Smooth muscle cell (in vitro differentiated cells): ENCODE results near the gene CTNND2. TPM values are rescaled to one million over a fixed set of nuclear protein-coding genes. Genes with fewer than 3 reads are reported as not detected.

Experiments used
- DNase-seq: peaks from one replicate; lab custom pipeline; 2025; ENCODE audit not compliant: unreplicated experiment; lab: John Stamatoyannopoulos, UW
- H2AFZ ChIP-seq: fragments of 200-600 bp; sonication (generic); 2 replicates; pipeline ENCODE4 v1.6.0; 2016; ENCODE audit warnings: antibody characterized with exemption, low read depth, mild to moderate bottlenecking
- H3F3A ChIP-seq: fragments of 200-600 bp; sonication (generic); 2 replicates; pipeline ENCODE4 v1.6.0; 2017; ENCODE audit warnings: antibody characterized with exemption, low read depth
- H3K27ac ChIP-seq: fragments of 200-600 bp; sonication (generic); 2 replicates; pipeline ENCODE4 v1.5.1; 2016; ENCODE audit warnings: low read depth, mild to moderate bottlenecking
- H3K27me3 ChIP-seq: fragments of 200-600 bp; sonication (generic); 2 replicates; pipeline ENCODE4 v1.6.1; 2016; ENCODE audit warnings: low read depth, mild to moderate bottlenecking
- H3K36me3 ChIP-seq: fragments of 200-600 bp; sonication (generic); 2 replicates; pipeline ENCODE4 v1.5.1; 2016; ENCODE audit warnings: low read depth
- H3K4me1 ChIP-seq: fragments of 200-600 bp; sonication (generic); 2 replicates; pipeline ENCODE4 v1.5.1; 2016; ENCODE audit warnings: low read depth
- H3K4me2 ChIP-seq: fragments of 200-600 bp; sonication (generic); 2 replicates; pipeline ENCODE4 v1.6.0; 2016; ENCODE audit warnings: mild to moderate bottlenecking
- H3K4me3 ChIP-seq: fragments of 200-600 bp; sonication (generic); 2 replicates; pipeline ENCODE4 v1.5.1; 2016; ENCODE audit warnings: mild to moderate bottlenecking
- H3K79me2 ChIP-seq: fragments of 200-600 bp; sonication (generic); 2 replicates; pipeline ENCODE4 v1.6.0; 2016; ENCODE audit warnings: low read depth, mild to moderate bottlenecking
- H3K9ac ChIP-seq: fragments of 200-600 bp; sonication (generic); 2 replicates; pipeline ENCODE4 v1.6.0; 2016; ENCODE audit warnings: low read depth
- H3K9me3 ChIP-seq: fragments of 200-600 bp; sonication (generic); replicated peaks from 2 replicates; pipeline ENCODE4 v1.5.1; 2016; ENCODE audit warnings: low read depth
- H4K20me1 ChIP-seq: fragments of 200-600 bp; sonication (generic); 2 replicates; pipeline ENCODE4 v1.6.0; 2016; ENCODE audit warnings: low read depth
- CTCF ChIP-seq: fragments of 200-600 bp; sonication (generic); IDR thresholded peaks from 2 replicates; pipeline ENCODE4 v1.5.1; 2017; ENCODE audit warnings: borderline replicate concordance, mild to moderate bottlenecking, antibody characterized with exemption; ENCODE audit not compliant: insufficient read depth, poor library complexity, severe bottlenecking
- WGBS: methylation state at CpG from one replicate; pipeline ENCODE4 v1.1.7; 2016; ENCODE audit warnings: low lambda C conversion rate; 5-methylcytosine and 5-hydroxymethylcytosine counted together
- polyA plus RNA-seq: library from polyadenylated mRNA; unstranded; fragments of >200 nt; fragmentation: Nextera tagmentation; extraction: Ambion mirVana; gene quantifications from 2 replicates; pipeline ENCODE4 v1.2.1, GENCODE V29; 2016
- total RNA-seq: library from RNA; depleted of rRNA; stranded (reverse); fragments of >200 nt; gene quantifications from 2 replicates; pipeline ENCODE4 v1.2.3, GENCODE V29; 2014

CTNND2 gene
- total and polyA plus RNA-seq, 2 experiments from 2014 or later = 2.7 to 5.8 TPM

GRCh38 chr5:10981932-10982331 is 922.3 kb downstream of the CTNND2 start:
- Histone ChIP-seq H3K9me3 (no peaks in the 10 kb centered on the region), H4K20me1 (no peaks in the 10 kb centered on the region), H3K27ac (no peak overlapping the region), H2AFZ (no peak overlapping the region), H3K79me2 (no peaks in the 10 kb centered on the region), H3K4me1 (no peaks in the 10 kb centered on the region), H3K36me3 (no peaks in the 10 kb centered on the region), H3K4me2 (no peak overlapping the region), H3K27me3 (no peaks in the 10 kb centered on the region), H3F3A (no peaks in the 10 kb centered on the region), H3K9ac (no peak overlapping the region), H3K4me3 (no peak overlapping the region)
- 96% methylated on average over 3 of the region's 3 CpGs for WGBS
- TF ChIP-seq CTCF = no peak
- no peak for DNase-seq

- H3K9me3 ChIP-seq = no peaks in the 10 kb centered on the region
- no peak overlapping the region for H3K27ac ChIP-seq
- no peak overlapping the region for H3K4me2 ChIP-seq
- TF ChIP-seq CTCF = no peak
- H3K4me3 ChIP-seq = no peak overlapping the region
- 95% methylated on average over 5 of the region's 5 CpGs for WGBS
- no peaks in the 10 kb centered on the region for H3K79me2 ChIP-seq
- H3K36me3 ChIP-seq = no peaks in the 10 kb centered on the region
- H3F3A ChIP-seq = no peaks in the 10 kb centered on the region
- no peaks in the 10 kb centered on the region for H4K20me1 ChIP-seq
- no peak for DNase-seq
- no peak overlapping the region for H2AFZ ChIP-seq
- H3K9ac ChIP-seq = no peak overlapping the region
- H3K4me1 ChIP-seq = no peaks in the 10 kb centered on the region
- no peaks in the 10 kb centered on the region for H3K27me3 ChIP-seq
Observed at GRCh38 chr5:10977011-10977410, 927.2 kb downstream of the CTNND2 start.

GRCh38 chr5:10975945-10976344 is 928.3 kb downstream of the CTNND2 start:
- TF ChIP-seq CTCF = no peak

GRCh38 chr5:10974850-10975249 is 929.4 kb downstream of the CTNND2 start:
- Histone ChIP-seq H3K9me3 (no peaks in the 10 kb centered on the region), H4K20me1 (no peaks in the 10 kb centered on the region), H2AFZ (no peak overlapping the region), H3K4me2 (no peak overlapping the region), H3K9ac (no peak overlapping the region), H3K79me2 (no peaks in the 10 kb centered on the region), H3K36me3 (no peaks in the 10 kb centered on the region), H3K4me1 (no peaks in the 10 kb centered on the region), H3K27me3 (no peaks in the 10 kb centered on the region), H3K4me3 (no peak overlapping the region), H3F3A (no peaks in the 10 kb centered on the region), H3K27ac (no peak overlapping the region)
- 90% methylated on average over 2 of the region's 2 CpGs for WGBS
- TF ChIP-seq CTCF = no peak
- DNase-seq = no peak

More at GRCh38 chr5:10975945-10976344, 928.3 kb downstream of the CTNND2 start:
- H3K4me1 ChIP-seq = no peaks in the 10 kb centered on the region
- H3K27me3 ChIP-seq = no peaks in the 10 kb centered on the region
- H3K79me2 ChIP-seq = no peaks in the 10 kb centered on the region
- H3K36me3 ChIP-seq = no peaks in the 10 kb centered on the region
- H3F3A ChIP-seq = no peaks in the 10 kb centered on the region
- no peak for DNase-seq
- no peak overlapping the region for H3K4me3 ChIP-seq
- no peak overlapping the region for H3K9ac ChIP-seq
- no peak overlapping the region for H2AFZ ChIP-seq
- no peaks in the 10 kb centered on the region for H3K9me3 ChIP-seq
- H3K4me2 ChIP-seq = no peak overlapping the region
- H4K20me1 ChIP-seq = no peaks in the 10 kb centered on the region
- 45% methylated on average over 4 of the region's 4 CpGs for WGBS
- H3K27ac ChIP-seq = no peak overlapping the region
